ENCODE data around the gene ANKRD44.

DNA sequence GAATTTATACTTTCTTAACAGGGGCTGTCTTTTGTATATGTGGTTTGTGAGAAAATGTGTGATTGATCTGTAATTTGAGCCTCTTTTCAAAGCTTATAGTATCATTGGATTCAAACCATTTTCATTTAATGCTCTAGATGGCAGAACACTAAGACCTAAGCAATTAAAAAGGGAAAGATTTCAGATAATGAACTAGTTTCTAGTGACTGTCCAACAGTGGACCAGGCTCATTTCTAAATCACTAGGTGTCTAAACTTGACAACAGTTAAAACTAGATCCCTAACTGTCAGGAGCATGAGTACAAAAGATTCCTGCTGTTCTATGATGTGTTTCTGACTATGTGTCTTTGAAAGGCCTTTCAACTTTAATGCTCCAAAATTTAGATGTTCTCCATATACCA, 54.6 kb downstream of the ANKRD44 start:
- TF ChIP-seq FOXP2 (optimal IDR thresholded peaks at IDR 0.05; ENCODE audit: borderline replicate concordance, extremely low read depth, extremely low read length, insufficient read depth) = no peak
- TF ChIP-seq POLR2AphosphoS5 (IDR thresholded peaks at IDR 0.05; ENCODE audit: low read depth, low read length) = no peak
- TF ChIP-seq SIN3A (IDR thresholded peaks at IDR 0.05; ENCODE audit: borderline replicate concordance, insufficient read depth, low read length) = no peak
- TF ChIP-seq, protein P1, sequence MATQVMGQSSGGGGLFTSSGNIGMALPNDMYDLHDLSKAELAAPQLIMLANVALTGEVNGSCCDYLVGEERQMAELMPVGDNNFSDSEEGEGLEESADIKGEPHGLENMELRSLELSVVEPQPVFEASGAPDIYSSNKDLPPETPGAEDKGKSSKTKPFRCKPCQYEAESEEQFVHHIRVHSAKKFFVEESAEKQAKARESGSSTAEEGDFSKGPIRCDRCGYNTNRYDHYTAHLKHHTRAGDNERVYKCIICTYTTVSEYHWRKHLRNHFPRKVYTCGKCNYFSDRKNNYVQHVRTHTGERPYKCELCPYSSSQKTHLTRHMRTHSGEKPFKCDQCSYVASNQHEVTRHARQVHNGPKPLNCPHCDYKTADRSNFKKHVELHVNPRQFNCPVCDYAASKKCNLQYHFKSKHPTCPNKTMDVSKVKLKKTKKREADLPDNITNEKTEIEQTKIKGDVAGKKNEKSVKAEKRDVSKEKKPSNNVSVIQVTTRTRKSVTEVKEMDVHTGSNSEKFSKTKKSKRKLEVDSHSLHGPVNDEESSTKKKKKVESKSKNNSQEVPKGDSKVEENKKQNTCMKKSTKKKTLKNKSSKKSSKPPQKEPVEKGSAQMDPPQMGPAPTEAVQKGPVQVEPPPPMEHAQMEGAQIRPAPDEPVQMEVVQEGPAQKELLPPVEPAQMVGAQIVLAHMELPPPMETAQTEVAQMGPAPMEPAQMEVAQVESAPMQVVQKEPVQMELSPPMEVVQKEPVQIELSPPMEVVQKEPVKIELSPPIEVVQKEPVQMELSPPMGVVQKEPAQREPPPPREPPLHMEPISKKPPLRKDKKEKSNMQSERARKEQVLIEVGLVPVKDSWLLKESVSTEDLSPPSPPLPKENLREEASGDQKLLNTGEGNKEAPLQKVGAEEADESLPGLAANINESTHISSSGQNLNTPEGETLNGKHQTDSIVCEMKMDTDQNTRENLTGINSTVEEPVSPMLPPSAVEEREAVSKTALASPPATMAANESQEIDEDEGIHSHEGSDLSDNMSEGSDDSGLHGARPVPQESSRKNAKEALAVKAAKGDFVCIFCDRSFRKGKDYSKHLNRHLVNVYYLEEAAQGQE (IDR thresholded peaks at IDR 0.05; ENCODE audit: insufficient read depth in 1 of 2, low read depth in 2 of 2, low read length in 2 of 2) = no peak
- TF ChIP-seq TAF1 (IDR thresholded peaks at IDR 0.05; ENCODE audit: borderline replicate concordance, insufficient read depth, low read length) = no peak

All from PFSK-1 (cell line).